Thyroid gland (tissue), 4 donors: Measurements from ENCODE around the gene GUCY1A1. TPM values are rescaled to one million over a fixed set of nuclear protein-coding genes. Genes with fewer than 3 reads are reported as not detected.

Experiments used
- DNase-seq, 2 donors: peaks; one replicate each; pipeline ENCODE4 v3.0.0-alpha.2; 2019
- H3K27ac ChIP-seq, 3 donors: fragments of 200-600 bp; sonication (generic); 1 replicate in 2 of 3; 2 replicates in 1 of 3; pipeline ENCODE4 v1.5.1; 2016 to 2019; ENCODE audit warnings: mild to moderate bottlenecking in 1 of 3, moderate library complexity in 1 of 3
- H3K27me3 ChIP-seq: fragments of 200-600 bp; sonication (generic); one replicate; pipeline ENCODE4 v1.5.1; 2019
- H3K36me3 ChIP-seq, 2 donors: fragments of 200-600 bp; sonication (generic); one replicate each; pipeline ENCODE4 v1.5.1; 2016 to 2019
- H3K4me1 ChIP-seq, 2 donors: fragments of 200-600 bp; sonication (generic); one replicate each; pipeline ENCODE4 v1.5.1; 2017 to 2019
- H3K4me3 ChIP-seq, 3 donors: fragments of 200-600 bp; sonication (generic); replicated peaks in 1 of 3; 1 replicate in 2 of 3; 2 replicates in 1 of 3; pipeline ENCODE4 v1.5.1; 2016; ENCODE audit warnings: mild to moderate bottlenecking in 1 of 3
- H3K9me3 ChIP-seq: fragments of 200-600 bp; sonication (generic); one replicate; pipeline ENCODE4 v1.5.1; 2017
- POLR2A ChIP-seq, 2 donors: fragments of 450-650 bp; IDR thresholded peaks; one replicate each; pipeline ENCODE4 v1.6.1; 2017; ENCODE audit warnings: antibody characterized with exemption in 2 of 2, mild to moderate bottlenecking in 2 of 2, moderate library complexity in 1 of 2
- WGBS, 2 donors: methylation state at CpG; one replicate each; pipeline ENCODE4 v1.1.5; 2017; 5-methylcytosine and 5-hydroxymethylcytosine counted together
- intact Hi-C: fragments of 100-400 bp; cut with DNase I; formaldehyde crosslinking; loops from one replicate; pipeline ENCODE4 v1.15.1; 2023
- total RNA-seq, 4 donors: library from RNA; depleted of rRNA; stranded (reverse); fragments of >200 nt; gene quantifications; one replicate each; pipeline ENCODE4 v1.2.3, GENCODE V29; 2016
- TF ChIP-seq, protein P1 (sequence below), 6 experiments: fragments of 200-600 bp in 3 of 6; fragments of 450-650 bp in 3 of 6; sonication (generic) in 3 of 6; IDR thresholded peaks; one replicate each; pipeline ENCODE4 v1.5.1; 2016 to 2019; ENCODE audit warnings: antibody characterized with exemption in 6 of 6, mild to moderate bottlenecking in 2 of 6, inconsistent platforms in 1 of 6, moderate library complexity in 1 of 6

Gene GUCY1A1
- total RNA-seq, 4 donors from 2014 or later, result 11.4 to 25.8 (median 17.5) TPM

DNA sequence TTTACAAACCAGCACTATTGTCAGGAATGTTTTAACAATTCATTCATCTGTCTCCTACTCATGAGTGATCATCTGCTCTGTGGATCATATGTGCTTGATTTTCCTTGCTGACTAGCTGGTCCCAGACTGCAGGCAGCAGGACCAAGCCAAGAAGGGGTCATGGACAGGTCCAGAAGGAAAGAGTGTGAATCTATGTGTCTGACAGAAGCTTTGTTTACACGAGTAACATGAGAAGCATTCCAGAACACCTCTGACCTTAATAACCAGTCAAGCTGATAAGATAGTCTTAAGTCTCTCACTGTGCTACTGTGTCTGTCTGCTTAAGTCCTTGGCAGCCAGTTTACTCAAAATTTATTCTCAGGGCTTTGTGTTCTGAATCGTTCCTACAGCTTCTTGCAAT is 39.0 kb downstream of the GUCY1A1 start:
- peak overlapping the region in 2 of 3 donors; percentile 57 to 72 for H3K27ac ChIP-seq
- H3K9me3 ChIP-seq, result no peaks in the 10 kb centered on the region
- no peaks in the 10 kb centered on the region for H3K36me3 ChIP-seq
- intact Hi-C loops, result no loop called here
- no peaks in the 10 kb centered on the region for H3K27me3 ChIP-seq
- WGBS, 2 donors, result 12 to 16% methylated on average over 2 of the region's 2 CpGs
- no peak for DNase-seq
- TF ChIP-seq, protein P1, sequence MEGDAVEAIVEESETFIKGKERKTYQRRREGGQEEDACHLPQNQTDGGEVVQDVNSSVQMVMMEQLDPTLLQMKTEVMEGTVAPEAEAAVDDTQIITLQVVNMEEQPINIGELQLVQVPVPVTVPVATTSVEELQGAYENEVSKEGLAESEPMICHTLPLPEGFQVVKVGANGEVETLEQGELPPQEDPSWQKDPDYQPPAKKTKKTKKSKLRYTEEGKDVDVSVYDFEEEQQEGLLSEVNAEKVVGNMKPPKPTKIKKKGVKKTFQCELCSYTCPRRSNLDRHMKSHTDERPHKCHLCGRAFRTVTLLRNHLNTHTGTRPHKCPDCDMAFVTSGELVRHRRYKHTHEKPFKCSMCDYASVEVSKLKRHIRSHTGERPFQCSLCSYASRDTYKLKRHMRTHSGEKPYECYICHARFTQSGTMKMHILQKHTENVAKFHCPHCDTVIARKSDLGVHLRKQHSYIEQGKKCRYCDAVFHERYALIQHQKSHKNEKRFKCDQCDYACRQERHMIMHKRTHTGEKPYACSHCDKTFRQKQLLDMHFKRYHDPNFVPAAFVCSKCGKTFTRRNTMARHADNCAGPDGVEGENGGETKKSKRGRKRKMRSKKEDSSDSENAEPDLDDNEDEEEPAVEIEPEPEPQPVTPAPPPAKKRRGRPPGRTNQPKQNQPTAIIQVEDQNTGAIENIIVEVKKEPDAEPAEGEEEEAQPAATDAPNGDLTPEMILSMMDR (IDR thresholded peaks at IDR 0.05), result no peak
- TF ChIP-seq POLR2A (IDR thresholded peaks at IDR 0.05), result no peak
- H3K4me3 ChIP-seq, result no peak overlapping the region
- H3K4me1 ChIP-seq, result peaks cover 26 to 41% of the 10 kb centered on the region in 2 donors

DNA sequence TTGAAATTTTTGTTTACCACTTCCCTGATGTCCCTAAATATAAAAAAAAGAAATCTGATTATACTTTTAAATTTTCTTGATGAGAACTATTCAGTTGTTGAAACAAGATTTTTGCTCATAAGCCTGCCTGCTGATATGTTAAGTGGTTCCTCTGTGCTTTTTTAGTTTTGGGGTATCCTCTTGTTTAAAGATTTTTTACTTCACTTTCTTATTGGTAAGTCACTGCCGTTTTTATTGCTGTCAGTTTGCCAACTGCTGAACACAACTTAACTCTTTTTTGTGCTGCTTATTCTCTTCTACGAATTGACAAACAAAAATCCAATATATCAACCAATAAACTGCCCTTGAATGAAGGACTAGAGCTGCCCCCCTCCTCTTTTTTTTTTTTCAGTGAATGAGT is 39.5 kb downstream of the GUCY1A1 start:
- peaks cover 26 to 41% of the 10 kb centered on the region in 2 donors for H3K4me1 ChIP-seq
- TF ChIP-seq, protein P1 (IDR thresholded peaks at IDR 0.05), result no peak
- no peak for TF ChIP-seq POLR2A (IDR thresholded peaks at IDR 0.05)
- H3K9me3 ChIP-seq, result no peaks in the 10 kb centered on the region
- no peaks in the 10 kb centered on the region for H3K27me3 ChIP-seq
- 36 to 41% methylated on average over 2 of the region's 2 CpGs for WGBS, 2 donors
- peak overlapping the region in 2 of 3 donors; percentile 57 to 72 for H3K27ac ChIP-seq
- intact Hi-C loops, result no loop called here
- no peaks in the 10 kb centered on the region for H3K36me3 ChIP-seq
- no peak overlapping the region for H3K4me3 ChIP-seq
- no peak for DNase-seq

DNA sequence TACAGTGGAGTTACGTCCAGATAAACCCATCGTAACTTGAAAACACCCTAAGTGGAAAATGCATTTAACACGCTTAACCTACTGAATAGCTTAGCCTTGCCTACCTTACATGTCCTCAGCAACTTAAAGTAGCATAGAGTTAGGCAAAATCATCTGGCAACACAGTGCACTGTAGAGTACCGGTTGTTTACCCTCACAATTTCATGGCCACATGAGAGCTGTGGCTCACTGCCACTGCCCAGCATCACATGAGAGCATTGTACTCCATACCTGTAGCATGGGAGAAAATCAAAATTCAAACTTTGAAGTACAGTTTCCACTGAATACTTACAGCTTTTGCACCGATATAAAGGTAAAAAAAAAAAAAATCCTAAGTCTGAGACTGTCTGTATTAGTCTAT is 40.6 kb downstream of the GUCY1A1 start:
- Histone ChIP-seq H3K27me3 (no peaks in the 10 kb centered on the region), H3K4me1 (peaks cover 26 to 41% of the 10 kb centered on the region in 2 donors), H3K4me3 (no peak overlapping the region), H3K27ac (no peak overlapping the region), H3K36me3 (no peaks in the 10 kb centered on the region), H3K9me3 (no peaks in the 10 kb centered on the region)
- TF ChIP-seq, protein P1 (IDR thresholded peaks at IDR 0.05), result no peak
- TF ChIP-seq POLR2A (IDR thresholded peaks at IDR 0.05), result no peak
- DNase-seq, result no peak
- intact Hi-C loops, result no loop called here
- 93 to 97% methylated on average over 5 of the region's 5 CpGs for WGBS, 2 donors

DNA sequence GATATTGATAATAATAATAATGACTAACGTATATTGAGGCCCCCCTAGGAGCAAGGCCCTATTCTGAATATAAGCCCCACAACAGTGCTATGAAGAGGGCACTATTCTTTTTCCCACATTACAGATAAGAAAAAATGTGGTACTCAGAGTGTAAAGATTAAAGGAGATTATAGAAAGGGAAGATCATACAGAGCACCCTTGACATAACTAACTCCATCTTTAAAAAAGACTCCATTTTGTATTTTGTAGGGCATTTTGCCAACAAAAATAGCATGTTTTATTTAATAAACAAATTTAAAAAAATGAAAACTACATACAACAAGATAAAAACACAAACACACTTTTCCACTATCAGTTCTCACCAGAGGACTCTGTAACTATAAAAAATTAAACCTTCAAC is 42.1 kb downstream of the GUCY1A1 start:
- Histone ChIP-seq H3K27ac (no peak overlapping the region), H3K4me1 (peaks cover 26 to 37% of the 10 kb centered on the region in 2 donors), H3K27me3 (no peaks in the 10 kb centered on the region), H3K36me3 (no peaks in the 10 kb centered on the region), H3K9me3 (no peaks in the 10 kb centered on the region), H3K4me3 (no peak overlapping the region)
- WGBS, 2 donors, result 91% methylated on average over 1 of the region's 1 CpG
- intact Hi-C loops, result no loop called here
- TF ChIP-seq, protein P1 (IDR thresholded peaks at IDR 0.05), result no peak
- no peak for TF ChIP-seq POLR2A (IDR thresholded peaks at IDR 0.05)
- no peak for DNase-seq

DNA sequence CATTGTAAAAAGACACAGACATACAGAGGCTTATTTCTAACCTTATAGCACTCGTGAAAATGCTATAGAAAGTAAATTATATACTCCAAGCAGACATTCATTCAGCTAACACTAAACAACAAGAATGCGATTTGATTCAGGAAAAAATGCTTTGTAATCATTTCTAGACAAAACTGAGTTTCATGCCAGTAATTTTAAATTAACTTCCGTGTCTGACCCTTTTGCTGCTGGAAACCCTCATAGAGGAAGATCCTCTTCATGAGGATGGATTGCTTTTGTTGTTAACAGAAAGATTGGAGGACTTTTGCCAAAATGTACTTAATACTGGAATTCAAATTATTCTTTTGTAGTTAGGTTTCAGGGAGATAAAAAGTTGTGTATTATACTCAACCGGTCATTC is 43.3 kb downstream of the GUCY1A1 start:
- peaks cover 16 to 26% of the 10 kb centered on the region in 2 donors for H3K4me1 ChIP-seq
- intact Hi-C loops, result no loop called here
- TF ChIP-seq POLR2A (IDR thresholded peaks at IDR 0.05), result no peak
- TF ChIP-seq, protein P1 (IDR thresholded peaks at IDR 0.05), result no peak
- no peak for DNase-seq
- H3K27me3 ChIP-seq, result no peaks in the 10 kb centered on the region
- no peak overlapping the region for H3K27ac ChIP-seq
- H3K9me3 ChIP-seq, result no peaks in the 10 kb centered on the region
- no peak overlapping the region for H3K4me3 ChIP-seq
- no peaks in the 10 kb centered on the region for H3K36me3 ChIP-seq
- WGBS, 2 donors, result 59 to 68% methylated on average over 4 of the region's 4 CpGs
